Psoas muscle (tissue), 8 donors: ENCODE measurements around the gene TSPAN14. TPM values are rescaled to one million over a fixed set of nuclear protein-coding genes. Genes with fewer than 3 reads are reported as not detected.

Source experiments
- ATAC-seq, 4 donors: fragments of 200-7000 bp; cut with Tn5 transposase; one replicate each; pipeline ENCODE4 v1.9.1; 2020; ENCODE audit warnings: moderate library complexity in 3 of 4, mild to moderate bottlenecking in 2 of 4
- DNase-seq, 2 donors: peaks; one replicate each; pipeline ENCODE4 v3.0.0-alpha.2; 2020
- H3K27ac ChIP-seq: fragments of 200-600 bp; one replicate; pipeline ENCODE4 v1.8.0; 2022
- H3K27me3 ChIP-seq, 3 donors: fragments of 200-600 bp in 1 of 3; one replicate each; pipeline versions ENCODE4 v1.6.1 to v1.8.0; 2013 to 2022; ENCODE audit warnings: low read length in 2 of 3, mild to moderate bottlenecking in 2 of 3, moderate library complexity in 1 of 3; ENCODE audit not compliant: insufficient read depth in 3 of 3
- H3K36me3 ChIP-seq, 2 donors: fragments of 200-600 bp in 1 of 2; one replicate each; pipeline versions ENCODE4 v1.6.1 to v1.8.0; 2013 to 2022; ENCODE audit warnings: low read depth in 1 of 2, mild to moderate bottlenecking in 1 of 2, moderate library complexity in 1 of 2; ENCODE audit not compliant: insufficient read depth in 1 of 2
- H3K4me1 ChIP-seq: fragments of 200-600 bp; one replicate; pipeline ENCODE4 v1.8.0; 2022
- H3K4me3 ChIP-seq: fragments of 200-600 bp; one replicate; pipeline ENCODE4 v1.8.0; 2022; ENCODE audit warnings: mild to moderate bottlenecking
- H3K9me3 ChIP-seq: fragments of 200-600 bp; one replicate; pipeline ENCODE4 v1.8.0; 2022
- CTCF ChIP-seq: fragments of 200-600 bp; IDR thresholded peaks from one replicate; pipeline ENCODE4 v1.8.0; 2022; ENCODE audit warnings: antibody characterized with exemption
- WGBS, 3 donors: extraction: QIAGEN DNeasy Blood & Tissue Kit; methylation state at CpG; one replicate each; pipeline versions ENCODE4 v1.1.6 to v1.1.7; 2013; 5-methylcytosine and 5-hydroxymethylcytosine counted together
- intact Hi-C, 2 donors: fragments of 100-400 bp; cut with DNase I; formaldehyde crosslinking; loops; one replicate each; pipeline versions ENCODE4 v1.11.0 to v1.14.2; 2022
- polyA plus RNA-seq, 3 donors: library from polyadenylated mRNA; stranded (reverse); fragments of 200-250 nt; gene quantifications; one replicate each; pipeline ENCODE4 v1.2.3, GENCODE V29; 2013
- total RNA-seq, 4 donors: library from RNA; stranded (reverse); fragmentation: NEBNext Ultra II Directional in 2 of 4; extraction: Animal tissue kit (Norgen Biotek cat#: 25700) in 2 of 4; gene quantifications; one replicate each; pipeline versions ENCODE4 v1.2.1 to v1.2.4, GENCODE V29; 2021 to 2023
- donor health status: healthy with polysubstance abuse.
- donor health status: DM: no; HTN: no; CAD: no; lungs with moderate emphysema.
- donor health status: Bipolar disorder and iron deficiency.
- donor health status: healthy.
- donor health status: DM: yes; HTN: yes; CAD: no.
- donor health status: DM: no; HTN: no; CAD: no.
- donor health status: DM: no; HTN: no; CAD: no.
- donor health status: DM: yes; HTN: yes; CAD: no.

The TSPAN14 gene
- total and polyA plus RNA-seq, 7 donors = 19.4 to 33.3 (median 23.9) TPM

GRCh38 chr10:80491251-80492102, 37.4 kb downstream of the TSPAN14 start:
- H3K4me1 ChIP-seq = peaks cover 23% of the 10 kb centered on the region
- intact Hi-C loops = no loop called here
- H3K4me3 ChIP-seq = no peak overlapping the region
- H3K27ac ChIP-seq = no peak overlapping the region
- no peaks in the 10 kb centered on the region for H3K27me3 ChIP-seq
- no peak for TF ChIP-seq CTCF
- ATAC-seq = peak in 1 of 4 donors; percentile 38
- H3K36me3 ChIP-seq = peaks cover 0 to 33% of the 10 kb centered on the region in 2 donors
- no peak for DNase-seq
- H3K9me3 ChIP-seq = no peaks in the 10 kb centered on the region
- WGBS, 3 donors = 89 to 91% (median 89%) methylated on average over 7 of the region's 7 CpGs

GRCh38 chr10:80492848-80493521, 38.9 kb downstream of the TSPAN14 start:
- TF ChIP-seq CTCF = no peak
- no peak for ATAC-seq
- WGBS, 3 donors = 81 to 89% (median 87%) methylated on average over 6 of the region's 6 CpGs
- H3K27me3 ChIP-seq = no peaks in the 10 kb centered on the region
- H3K4me1 ChIP-seq = peaks cover 21% of the 10 kb centered on the region
- H3K9me3 ChIP-seq = no peaks in the 10 kb centered on the region
- H3K27ac ChIP-seq = no peak overlapping the region
- intact Hi-C loops = no loop called here
- H3K36me3 ChIP-seq = peaks cover 0 to 33% of the 10 kb centered on the region in 2 donors
- H3K4me3 ChIP-seq = no peak overlapping the region
- no peak for DNase-seq

GRCh38 chr10:80493522-80494051, 39.5 kb downstream of the TSPAN14 start:
- intact Hi-C loops = no loop called here
- Histone ChIP-seq H3K36me3 (peaks cover 0 to 33% of the 10 kb centered on the region in 2 donors), H3K27me3 (no peaks in the 10 kb centered on the region), H3K27ac (peak overlapping the region; percentile 4), H3K9me3 (no peaks in the 10 kb centered on the region), H3K4me1 (peaks cover 27% of the 10 kb centered on the region), H3K4me3 (no peak overlapping the region)
- 24 to 47% (median 33%) methylated on average over 4 of the region's 4 CpGs for WGBS, 3 donors
- DNase-seq (no peak), ATAC-seq (peak in 1 of 4 donors; percentile 25)
- no peak for TF ChIP-seq CTCF

- no peak for ATAC-seq
- H3K4me3 ChIP-seq = no peak overlapping the region
- TF ChIP-seq CTCF = no peak
- H3K4me1 ChIP-seq = peaks cover 50% of the 10 kb centered on the region
- H3K27me3 ChIP-seq = no peaks in the 10 kb centered on the region
- H3K9me3 ChIP-seq = no peaks in the 10 kb centered on the region
- 94 to 96% (median 94%) methylated on average over 4 of the region's 4 CpGs for WGBS, 3 donors
- H3K27ac ChIP-seq = no peak overlapping the region
- intact Hi-C loops = no loop called here
- H3K36me3 ChIP-seq = peaks cover 0 to 6% of the 10 kb centered on the region in 2 donors
- no peak for DNase-seq
Measured at GRCh38 chr10:80496555-80497172, 42.6 kb downstream of the TSPAN14 start.
